Ovary (tissue), 3 donors: ENCODE results near the gene NKAIN2.

Source experiments
- EP300 ChIP-seq: sonication (generic); formaldehyde crosslinking; IDR thresholded peaks from one replicate; pipeline ENCODE4 v1.6.1; 2017; ENCODE audit warnings: antibody characterized with exemption
- POLR2A ChIP-seq: fragments of 450-650 bp; IDR thresholded peaks from one replicate; pipeline ENCODE4 v1.6.1; 2017; ENCODE audit warnings: antibody characterized with exemption, mild to moderate bottlenecking, moderate library complexity
- TF ChIP-seq, protein P1 (sequence below), 3 donors: fragments of 450-650 bp in 2 of 3; fragments of 200-600 bp in 1 of 3; IDR thresholded peaks; one replicate each; pipeline versions ENCODE4 v1.5.1 to v1.8.0; 2016 to 2022; ENCODE audit warnings: antibody characterized with exemption in 3 of 3, mild to moderate bottlenecking in 1 of 3
- donor health status: DM: no; HTN: no; CAD: no.

DNA sequence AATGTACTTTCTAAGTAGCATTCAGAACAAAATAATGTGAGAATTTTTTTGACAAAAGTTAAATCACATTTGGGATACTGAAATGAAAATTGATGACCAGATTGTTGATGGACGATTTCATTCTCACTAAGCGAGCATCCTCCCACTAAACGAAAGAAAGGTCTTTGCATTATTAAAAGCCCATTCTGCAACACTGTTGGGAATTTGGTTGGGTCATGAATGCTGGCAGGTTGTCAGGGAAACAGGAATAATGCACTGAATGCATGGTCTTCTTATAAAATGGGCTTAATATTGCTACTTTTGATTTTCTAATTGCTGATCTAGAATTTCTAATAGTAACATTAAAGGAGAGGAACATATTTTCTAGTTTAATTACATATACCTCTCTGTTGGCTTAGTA lies 229.8 kb downstream of the NKAIN2 start:
- no peak for TF ChIP-seq POLR2A
- TF ChIP-seq, protein P1, sequence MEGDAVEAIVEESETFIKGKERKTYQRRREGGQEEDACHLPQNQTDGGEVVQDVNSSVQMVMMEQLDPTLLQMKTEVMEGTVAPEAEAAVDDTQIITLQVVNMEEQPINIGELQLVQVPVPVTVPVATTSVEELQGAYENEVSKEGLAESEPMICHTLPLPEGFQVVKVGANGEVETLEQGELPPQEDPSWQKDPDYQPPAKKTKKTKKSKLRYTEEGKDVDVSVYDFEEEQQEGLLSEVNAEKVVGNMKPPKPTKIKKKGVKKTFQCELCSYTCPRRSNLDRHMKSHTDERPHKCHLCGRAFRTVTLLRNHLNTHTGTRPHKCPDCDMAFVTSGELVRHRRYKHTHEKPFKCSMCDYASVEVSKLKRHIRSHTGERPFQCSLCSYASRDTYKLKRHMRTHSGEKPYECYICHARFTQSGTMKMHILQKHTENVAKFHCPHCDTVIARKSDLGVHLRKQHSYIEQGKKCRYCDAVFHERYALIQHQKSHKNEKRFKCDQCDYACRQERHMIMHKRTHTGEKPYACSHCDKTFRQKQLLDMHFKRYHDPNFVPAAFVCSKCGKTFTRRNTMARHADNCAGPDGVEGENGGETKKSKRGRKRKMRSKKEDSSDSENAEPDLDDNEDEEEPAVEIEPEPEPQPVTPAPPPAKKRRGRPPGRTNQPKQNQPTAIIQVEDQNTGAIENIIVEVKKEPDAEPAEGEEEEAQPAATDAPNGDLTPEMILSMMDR (IDR thresholded peaks at IDR 0.05) = no peak
- no peak for TF ChIP-seq EP300
